Hepatocyte (in vitro differentiated cells): Measurements from ENCODE around the gene PAMR1.

Source experiments
- CTCF ChIP-seq: fragments of 200-600 bp; sonication (generic); IDR thresholded peaks from 2 replicates; pipeline ENCODE4 v1.5.1; 2016; ENCODE audit warnings: antibody characterized with exemption, mild to moderate bottlenecking; ENCODE audit not compliant: poor library complexity
- EZH2 ChIP-seq: fragments of 200-600 bp; sonication (generic); IDR thresholded peaks from 2 replicates; pipeline ENCODE4 v1.6.1; 2016; ENCODE audit warnings: antibody characterized with exemption, mild to moderate bottlenecking, borderline replicate concordance

GRCh38 chr11:35496416-35496815 is 29.0 kb downstream of the PAMR1 start:
- TF ChIP-seq CTCF (no peak), EZH2 (no peak)
